AG10803 (cell line): Measurements from ENCODE around the gene LUZP1.

Experiments used
- DNase-seq: peaks from one replicate; pipeline ENCODE4 v3.0.0; 2010; ENCODE audit warnings: low read depth
- H3K4me3 ChIP-seq: 2 replicates; pipeline ENCODE4 v1.5.1; 2011; ENCODE audit warnings: mild to moderate bottlenecking, low read length, control low read depth
- CTCF ChIP-seq: conservative IDR thresholded peaks from 2 replicates; pipeline ENCODE4 v1.5.1; 2011; ENCODE audit warnings: mild to moderate bottlenecking, low read length, control low read depth, inconsistent platforms

Gene LUZP1

GRCh38 chr1:23108918-23109533 is 59.6 kb downstream of the LUZP1 start:
- DNase-seq: no peak
- TF ChIP-seq CTCF: no peak
- no peak overlapping the region for H3K4me3 ChIP-seq

- no peak overlapping the region for H3K4me3 ChIP-seq
- DNase-seq: no peak
- no peak for TF ChIP-seq CTCF
Measured at GRCh38 chr1:23103001-23103889, 65.4 kb downstream of the LUZP1 start.

GRCh38 chr1:23102289-23102688 is 66.4 kb downstream of the LUZP1 start:
- no peak for TF ChIP-seq CTCF
- peak; percentile 28 for DNase-seq
- H3K4me3 ChIP-seq: no peak overlapping the region

GRCh38 chr1:23101887-23102286 is 66.8 kb downstream of the LUZP1 start:
- no peak overlapping the region for H3K4me3 ChIP-seq
- no peak for DNase-seq
- no peak for TF ChIP-seq CTCF

GRCh38 chr1:23101101-23101827 is 67.4 kb downstream of the LUZP1 start:
- peak; percentile 51 for DNase-seq
- no peak for TF ChIP-seq CTCF
- H3K4me3 ChIP-seq: no peak overlapping the region

GRCh38 chr1:23100074-23100748 is 68.4 kb downstream of the LUZP1 start:
- TF ChIP-seq CTCF: peak; percentile 23
- no peak overlapping the region for H3K4me3 ChIP-seq
- DNase-seq: peak; percentile 98
